K562 (cell line): ENCODE measurements around the gene PLD5. TPM values are rescaled to one million over a fixed set of nuclear protein-coding genes. Genes with fewer than 3 reads are reported as not detected.
A peak's percentile ranks its signal among the peaks of the same experiment; 100 is the strongest.

Source experiments
- ATAC-seq: fragments of 200-7000 bp; cut with Tn5 transposase; 3 replicates; pipeline ENCODE4 v1.9.1; 2020; ENCODE audit warnings: moderate library complexity
- BruUV-seq: library from RNA; stranded (reverse); fragments of 400-500 nt; replicated peaks from 2 replicates; lab custom pipeline; 2021; lab: Mats Ljungman, UMichigan
- CTCF ChIA-PET: fragments of 300-600 bp; formaldehyde crosslinking; extraction: SDS; loops from one replicate; lab custom pipeline; 2021; ENCODE audit warnings: low intra/inter-chr PET ratio; lab: Yijun Ruan, JAX
- POLR2A ChIA-PET: fragments of 300-600, 350-650 bp; sonication (Branson Sonifier 250); formaldehyde crosslinking; extraction: SDS; loops from one replicate; lab custom pipeline; 2021; ENCODE audit warnings: antibody characterized with exemption, inconsistent platforms; lab: Yijun Ruan, JAX
- DNase-seq, 4 experiments: peaks; one replicate each; pipeline versions ENCODE4 v3.0.0 to v3.0.0-alpha.2; 2011 to 2018; ENCODE audit warnings: low spot score in 3 of 4, mixed read lengths in 3 of 4; ENCODE audit errors: extremely low read depth in 1 of 4
- FAIRE-seq: peaks from 2 replicates; lab custom pipeline; 2011; peaks lifted over from hg19 to GRCh38; lab: Jason Lieb, UNC
- H2AFZ ChIP-seq: 2 replicates; pipeline ENCODE4 v1.6.0; 2011; ENCODE audit warnings: low read depth, low read length, control low read depth, inconsistent platforms
- H3K27ac ChIP-seq: fragments of 200-600 bp; 3 replicates; pipeline ENCODE4 v1.8.0; 2011; ENCODE audit warnings: low read depth, mild to moderate bottlenecking, control low read depth, inconsistent platforms, low read length, moderate library complexity, mixed read lengths; ENCODE audit errors: extremely low read depth
- H3K27me3 ChIP-seq, 2 experiments: fragments of 300-600 bp in 1 of 2; 2 replicates in 1 of 2; 3 replicates in 1 of 2; pipeline versions ENCODE4 v1.6.0 to v1.8.0; 2011; ENCODE audit warnings: inconsistent platforms in 2 of 2, low read length in 2 of 2, mild to moderate bottlenecking in 1 of 2, mixed read lengths in 1 of 2, moderate library complexity in 1 of 2; ENCODE audit not compliant: control insufficient read depth in 2 of 2, insufficient read depth in 2 of 2
- H3K36me3 ChIP-seq: fragments of 300-600 bp; 3 replicates; pipeline ENCODE4 v1.8.0; 2011; ENCODE audit warnings: mild to moderate bottlenecking, low read length, inconsistent platforms; ENCODE audit not compliant: control insufficient read depth, insufficient read depth
- H3K4me1 ChIP-seq, 2 experiments: fragments of 200-600 bp in 1 of 2; replicated peaks in 1 of 2; 2 replicates in 1 of 2; 3 replicates in 1 of 2; pipeline versions ENCODE4 v1.5.1 to v1.8.0; 2011; ENCODE audit warnings: inconsistent platforms in 2 of 2, low read length in 2 of 2, mild to moderate bottlenecking in 1 of 2, mixed read lengths in 1 of 2, moderate library complexity in 1 of 2; ENCODE audit not compliant: control insufficient read depth in 2 of 2, insufficient read depth in 2 of 2
- H3K4me2 ChIP-seq: 2 replicates; pipeline ENCODE4 v1.6.1; 2011; ENCODE audit warnings: low read length, control low read depth, inconsistent platforms, mixed read lengths; ENCODE audit not compliant: insufficient read depth
- H3K4me3 ChIP-seq: fragments of 200-600 bp; sonication (generic), shearing (Covaris generic); 2 replicates; pipeline ENCODE4 v1.5.1; 2016; ENCODE audit warnings: control low read depth, inconsistent platforms
- H3K79me2 ChIP-seq: fragments of 200-600 bp; 3 replicates; pipeline ENCODE4 v1.8.0; 2011; ENCODE audit warnings: low read length, inconsistent platforms; ENCODE audit not compliant: control insufficient read depth, insufficient read depth
- H3K9ac ChIP-seq, 2 experiments: 2 replicates each; pipeline versions ENCODE4 v1.6.0 to v1.6.1; 2011; ENCODE audit warnings: low read depth in 2 of 2, low read length in 2 of 2, control low read depth in 1 of 2, inconsistent platforms in 1 of 2, mild to moderate bottlenecking in 1 of 2, mixed read lengths in 1 of 2; ENCODE audit not compliant: insufficient read depth in 1 of 2
- H3K9me1 ChIP-seq: one replicate; pipeline ENCODE4 v1.6.0; 2011; ENCODE audit warnings: inconsistent platforms, mild to moderate bottlenecking, low read length, moderate library complexity; ENCODE audit not compliant: control insufficient read depth, insufficient read depth
- H3K9me3 ChIP-seq: replicated peaks from 2 replicates; pipeline ENCODE4 v1.5.1; 2011; ENCODE audit warnings: low read depth, low read length, inconsistent platforms; ENCODE audit not compliant: control insufficient read depth, insufficient read depth
- H4K20me1 ChIP-seq: replicated peaks from 2 replicates; pipeline ENCODE4 v1.6.1; 2011; ENCODE audit warnings: low read length, inconsistent platforms, mixed read lengths; ENCODE audit not compliant: control insufficient read depth, insufficient read depth
- RBM15 ChIP-seq: fragments of 200-400 bp; formaldehyde crosslinking; IDR thresholded peaks from 2 replicates; pipeline ENCODE4 v1.6.1; 2018; ENCODE audit warnings: mild to moderate bottlenecking, low read length, moderate library complexity; ENCODE audit not compliant: insufficient read depth
- SNAPC5 ChIP-seq: fragments of 250-450 bp; sonication (Bioruptor Pico); IDR thresholded peaks from 2 replicates; pipeline ENCODE4 v1.8.0; 2021; ENCODE audit warnings: moderate library complexity, mild to moderate bottlenecking, inconsistent platforms
- TAF9B ChIP-seq: fragments of 450-650 bp; IDR thresholded peaks from 2 replicates; pipeline ENCODE4 v1.6.1; 2018; ENCODE audit warnings: mild to moderate bottlenecking; ENCODE audit not compliant: partially characterized antibody
- U2AF1 ChIP-seq: fragments of 200-400 bp; formaldehyde crosslinking; optimal IDR thresholded peaks from 2 replicates; pipeline ENCODE3; 2017; ENCODE audit warnings: mild to moderate bottlenecking, low read depth, low read length, moderate library complexity
- XRCC3 ChIP-seq: fragments of 450-650 bp; IDR thresholded peaks from 2 replicates; pipeline ENCODE4 v1.6.1; 2017; ENCODE audit warnings: mild to moderate bottlenecking, moderate library complexity
- ZNF316 ChIP-seq: fragments of 450-650 bp; IDR thresholded peaks from 2 replicates; pipeline ENCODE4 v1.6.1; 2016
- WGBS: fragments of 100-300 bp; shearing (Covaris generic); methylation state at CpG from one replicate; pipeline ENCODE4 v1.1.6; 2016; ENCODE audit warnings: low coverage, mixed read lengths; ENCODE audit not compliant: insufficient coverage; ENCODE audit errors: missing lambda C conversion rate; 5-methylcytosine and 5-hydroxymethylcytosine counted together
- in situ Hi-C: fragments of 300-500 bp; cut with MboI; formaldehyde crosslinking; loops from 4 replicates; pipeline ENCODE4 v1.15.0; 2018; ENCODE audit warnings: inconsistent platforms, mixed read lengths
- intact Hi-C: fragments of 100-400 bp; cut with micrococcal nuclease; formaldehyde crosslinking; loops from 2 replicates; pipeline ENCODE4 v1.14.2; 2022
- polyA plus RNA-seq, 8 experiments: library from polyadenylated mRNA; depleted of rRNA in 4 of 8; stranded (reverse) in 5 of 8; unstranded in 3 of 8; fragments of >200 nt; fragmentation: Nextera tagmentation in 2 of 8; fragmentation: Illumina TruSeq in 1 of 8; extraction: Ambion mirVana in 2 of 8; extraction: Trizol in 1 of 8; gene quantifications; 2 replicates each; pipeline versions ENCODE4 v1.2.1 to v1.2.3, GENCODE V29; 2011 to 2014; ENCODE audit warnings: inconsistent platforms in 1 of 8, missing spikeins in 1 of 8
- total RNA-seq, 7 experiments: library from RNA; depleted of rRNA in 6 of 7; stranded (reverse); fragments of >200 nt in 6 of 7; fragmentation: Illumina TruSeq in 2 of 7; extraction: Trizol in 2 of 7; gene quantifications; 2 replicates each; pipeline versions ENCODE4 v1.2.1 to v1.2.3, GENCODE V29; 2011 to 2021; ENCODE audit warnings: low replicate concordance in 1 of 7
- TF ChIP-seq, protein P1 (sequence below): fragments of 450-650 bp; formaldehyde crosslinking; conservative IDR thresholded peaks from 2 replicates; pipeline ENCODE4 v1.4.0; 2022; ENCODE audit warnings: mild to moderate bottlenecking, missing genetic modification characterization

Gene PLD5
- total and polyA plus RNA-seq, 9 of the 15 experiments (the other 6 are each of a cell fraction or from before 2014, with no cell fraction given) = not detected

DNA sequence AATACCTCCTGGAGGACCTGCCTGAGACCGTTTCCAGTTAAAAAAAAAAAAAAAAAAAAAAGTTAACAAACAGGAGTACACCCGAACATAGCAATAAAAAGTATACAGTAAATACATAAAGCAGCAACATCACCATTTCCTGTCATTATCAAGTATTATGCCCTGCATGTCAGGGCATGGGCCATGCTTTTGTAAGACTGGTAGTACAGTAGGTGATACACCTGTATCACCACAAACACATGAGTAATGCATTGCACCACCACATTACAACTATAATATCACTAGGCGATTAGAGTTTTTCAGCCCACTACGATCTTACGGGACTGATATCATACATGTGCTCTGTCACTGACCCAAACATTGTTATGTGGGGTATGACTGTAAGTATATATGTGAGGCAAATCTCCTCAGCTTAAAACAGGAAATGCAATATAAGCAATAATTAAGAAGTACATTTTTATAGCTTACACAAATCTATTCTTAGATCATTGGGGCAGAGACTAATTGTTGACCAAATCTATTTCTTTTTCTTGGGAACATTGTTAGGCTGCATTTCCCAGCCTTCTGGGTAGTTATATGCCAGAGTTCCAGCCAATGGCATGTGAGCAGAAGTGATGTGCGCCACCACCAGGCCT lies 98.1 kb downstream of the PLD5 start:
- WGBS = 3% methylated on average over 6 of the region's 6 CpGs
- Histone ChIP-seq H4K20me1 (no peaks in the 10 kb centered on the region), H3K9ac (no peak overlapping the region), H3K27ac (no peak overlapping the region), H2AFZ (no peak overlapping the region), H3K9me3 (no peaks in the 10 kb centered on the region), H3K4me1 (no peaks in the 10 kb centered on the region), H3K4me3 (no peak overlapping the region), H3K9me1 (no peaks in the 10 kb centered on the region), H3K79me2 (no peaks in the 10 kb centered on the region), H3K36me3 (no peaks in the 10 kb centered on the region), H3K4me2 (no peak overlapping the region), H3K27me3 (no peaks in the 10 kb centered on the region)
- in situ Hi-C loops (no loop called here), intact Hi-C loops (no loop called here)
- TF ChIP-seq ZNF316 (peak; percentile 45; the same call in 1 of the 2 replicates), XRCC3 (no peak), U2AF1 (no peak), RBM15 (no peak), SNAPC5 (CRISPR knock-in tag) (no peak), TAF9B (no peak)
- TF ChIP-seq, protein P1, sequence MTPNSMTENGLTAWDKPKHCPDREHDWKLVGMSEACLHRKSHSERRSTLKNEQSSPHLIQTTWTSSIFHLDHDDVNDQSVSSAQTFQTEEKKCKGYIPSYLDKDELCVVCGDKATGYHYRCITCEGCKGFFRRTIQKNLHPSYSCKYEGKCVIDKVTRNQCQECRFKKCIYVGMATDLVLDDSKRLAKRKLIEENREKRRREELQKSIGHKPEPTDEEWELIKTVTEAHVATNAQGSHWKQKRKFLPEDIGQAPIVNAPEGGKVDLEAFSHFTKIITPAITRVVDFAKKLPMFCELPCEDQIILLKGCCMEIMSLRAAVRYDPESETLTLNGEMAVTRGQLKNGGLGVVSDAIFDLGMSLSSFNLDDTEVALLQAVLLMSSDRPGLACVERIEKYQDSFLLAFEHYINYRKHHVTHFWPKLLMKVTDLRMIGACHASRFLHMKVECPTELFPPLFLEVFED = no peak
- FAIRE-seq = no peak
- no TSS peak for BruUV-seq
- peak in 2 of 4 experiments; percentile 20 to 22 for DNase-seq
- ChIA-PET CTCF (no interaction called here), POLR2A (no interaction called here)
- ATAC-seq = no peak
